ENCODE measurements around the gene YIPF7.

- no peak for TF ChIP-seq CTCF (IDR thresholded peaks at IDR 0.05)
- TF ChIP-seq POLR2A (IDR thresholded peaks at IDR 0.05), result no peak
Observed at GRCh38 chr4:44580231-44580630, 71.2 kb downstream of the YIPF7 start.

Data from lower leg skin (tissue), 3 donors.